Fibroblast of lung (primary cell): ENCODE measurements around the gene RPS8.

Experiments used
- EZH2 ChIP-seq: IDR thresholded peaks from 2 replicates; pipeline ENCODE4 v1.5.1; 2012; ENCODE audit warnings: low read length, control low read depth, mild to moderate bottlenecking; ENCODE audit errors: missing control alignments
- TF ChIP-seq, protein P1 (sequence below), 2 donors: IDR thresholded peaks in 1 of 2; conservative IDR thresholded peaks in 1 of 2; 1 replicate in 1 of 2; 2 replicates in 1 of 2; pipeline ENCODE4 v1.5.1; 2011 to 2012; ENCODE audit warnings: low read length in 2 of 2, control low read depth in 1 of 2, inconsistent platforms in 1 of 2, low read depth in 1 of 2, mild to moderate bottlenecking in 1 of 2

DNA sequence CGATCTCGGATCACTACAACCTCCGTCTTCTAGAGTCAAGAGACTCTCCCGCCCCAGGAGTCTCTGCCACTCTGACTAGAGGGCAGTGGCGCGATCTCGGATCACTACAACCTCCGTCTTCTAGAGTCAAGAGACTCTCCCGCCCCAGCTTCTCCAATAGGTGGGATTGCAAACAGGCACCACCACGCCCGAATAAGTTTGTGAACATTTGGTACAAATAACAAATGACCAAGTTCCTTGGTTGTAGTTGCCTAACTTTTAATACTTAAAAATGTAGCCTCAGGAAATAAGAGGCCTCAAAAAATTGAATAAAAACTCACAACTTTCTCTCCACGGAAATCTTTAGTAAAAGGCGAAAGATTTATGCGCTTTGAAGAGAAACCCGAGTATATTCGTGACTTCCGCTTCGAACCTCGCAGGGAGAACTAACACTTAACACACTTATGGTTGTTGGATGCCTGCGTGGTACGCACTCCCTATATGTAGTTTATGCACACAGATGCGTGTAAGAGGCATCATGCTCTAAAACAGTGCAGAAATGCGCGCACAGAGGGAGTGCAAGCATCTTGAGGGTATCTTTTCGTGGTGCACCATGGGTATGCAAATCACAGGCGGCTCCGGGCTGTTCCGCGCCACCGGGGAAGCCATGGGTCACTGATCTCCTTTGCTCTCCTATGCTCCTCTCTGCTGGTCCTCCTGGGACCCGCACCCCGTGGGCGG is 44.4 kb downstream of the RPS8 start:
- TF ChIP-seq, protein P1, sequence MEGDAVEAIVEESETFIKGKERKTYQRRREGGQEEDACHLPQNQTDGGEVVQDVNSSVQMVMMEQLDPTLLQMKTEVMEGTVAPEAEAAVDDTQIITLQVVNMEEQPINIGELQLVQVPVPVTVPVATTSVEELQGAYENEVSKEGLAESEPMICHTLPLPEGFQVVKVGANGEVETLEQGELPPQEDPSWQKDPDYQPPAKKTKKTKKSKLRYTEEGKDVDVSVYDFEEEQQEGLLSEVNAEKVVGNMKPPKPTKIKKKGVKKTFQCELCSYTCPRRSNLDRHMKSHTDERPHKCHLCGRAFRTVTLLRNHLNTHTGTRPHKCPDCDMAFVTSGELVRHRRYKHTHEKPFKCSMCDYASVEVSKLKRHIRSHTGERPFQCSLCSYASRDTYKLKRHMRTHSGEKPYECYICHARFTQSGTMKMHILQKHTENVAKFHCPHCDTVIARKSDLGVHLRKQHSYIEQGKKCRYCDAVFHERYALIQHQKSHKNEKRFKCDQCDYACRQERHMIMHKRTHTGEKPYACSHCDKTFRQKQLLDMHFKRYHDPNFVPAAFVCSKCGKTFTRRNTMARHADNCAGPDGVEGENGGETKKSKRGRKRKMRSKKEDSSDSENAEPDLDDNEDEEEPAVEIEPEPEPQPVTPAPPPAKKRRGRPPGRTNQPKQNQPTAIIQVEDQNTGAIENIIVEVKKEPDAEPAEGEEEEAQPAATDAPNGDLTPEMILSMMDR (conservative IDR thresholded peaks at IDR 0.05 in 1 of 2, IDR thresholded peaks at IDR 0.05 in 1 of 2; ENCODE audit: low read depth in 1 of 2, low read length in 2 of 2), result no peak
- TF ChIP-seq EZH2, result no peak
